ENCODE data around the gene PPM1D.

The PPM1D gene

GRCh38 chr17:60676758-60677307 is 76.8 kb downstream of the PPM1D start:
- no peaks in the 10 kb centered on the region for H3K9me3 ChIP-seq (ENCODE audit: control insufficient read depth, low read length)
- no peaks in the 10 kb centered on the region for H3K36me3 ChIP-seq (ENCODE audit: control insufficient read depth, insufficient read depth, low read length, severe bottlenecking)
- peak overlapping the region; percentile 96 for H3K9ac ChIP-seq (ENCODE audit: low read length)
- no peaks in the 10 kb centered on the region for H3K27me3 ChIP-seq (replicated peaks; ENCODE audit: control insufficient read depth, insufficient read depth, low read length)
- peak overlapping the region; percentile 99 for H3K4me3 ChIP-seq (ENCODE audit: low read length)
- DNase-seq (ENCODE audit: low read depth), result no peak
- H3K4me1 ChIP-seq (ENCODE audit: control insufficient read depth, insufficient read depth, low read length), result peaks cover 12% of the 10 kb centered on the region

GRCh38 chr17:60677308-60678117 is 77.5 kb downstream of the PPM1D start, which contains the start of gene BCAS3:
Gene BCAS3, plus strand, starts transcription at chr17:60677851.
- H3K27me3 ChIP-seq (replicated peaks; ENCODE audit: control insufficient read depth, insufficient read depth, low read length), result no peaks in the 10 kb centered on the region
- DNase-seq (ENCODE audit: low read depth), result peak; percentile 100
- peak within 1 kb of the TSS; percentile 99 for H3K4me3 ChIP-seq (ENCODE audit: low read length)

GRCh38 chr17:60678118-60678444 is 78.1 kb downstream of the PPM1D start:
- Histone ChIP-seq H3K9ac (ENCODE audit: low read length) (peak overlapping the region; percentile 96), H3K27me3 (replicated peaks; ENCODE audit: control insufficient read depth, insufficient read depth, low read length) (no peaks in the 10 kb centered on the region), H3K36me3 (ENCODE audit: control insufficient read depth, insufficient read depth, low read length, severe bottlenecking) (no peaks in the 10 kb centered on the region), H3K4me3 (ENCODE audit: low read length) (peak overlapping the region; percentile 99), H3K9me3 (ENCODE audit: control insufficient read depth, low read length) (no peaks in the 10 kb centered on the region), H3K4me1 (ENCODE audit: control insufficient read depth, insufficient read depth, low read length) (peaks cover 12% of the 10 kb centered on the region)
- DNase-seq (ENCODE audit: low read depth), result no peak

More at GRCh38 chr17:60677308-60678117, 77.5 kb downstream of the PPM1D start, which contains the start of gene BCAS3:
- H3K9me3 ChIP-seq (ENCODE audit: control insufficient read depth, low read length), result no peaks in the 10 kb centered on the region
- peaks cover 12% of the 10 kb centered on the region for H3K4me1 ChIP-seq (ENCODE audit: control insufficient read depth, insufficient read depth, low read length)
- peak within 1 kb of the TSS; percentile 96 for H3K9ac ChIP-seq (ENCODE audit: low read length)
- no peaks in the 10 kb centered on the region for H3K36me3 ChIP-seq (ENCODE audit: control insufficient read depth, insufficient read depth, low read length, severe bottlenecking)

GRCh38 chr17:60679287-60679686 is 79.3 kb downstream of the PPM1D start:
- Histone ChIP-seq H3K27me3 (replicated peaks; ENCODE audit: control insufficient read depth, insufficient read depth, low read length) (no peaks in the 10 kb centered on the region), H3K9me3 (ENCODE audit: control insufficient read depth, low read length) (no peaks in the 10 kb centered on the region), H3K9ac (ENCODE audit: low read length) (no peak overlapping the region), H3K4me1 (ENCODE audit: control insufficient read depth, insufficient read depth, low read length) (peaks cover 12% of the 10 kb centered on the region), H3K36me3 (ENCODE audit: control insufficient read depth, insufficient read depth, low read length, severe bottlenecking) (peaks cover 7% of the 10 kb centered on the region), H3K4me3 (ENCODE audit: low read length) (no peak overlapping the region)
- no peak for DNase-seq (ENCODE audit: low read depth)

- DNase-seq (ENCODE audit: low read depth), result no peak
- H3K9ac ChIP-seq (ENCODE audit: low read length), result no peak overlapping the region
- no peak overlapping the region for H3K4me3 ChIP-seq (ENCODE audit: low read length)
- H3K36me3 ChIP-seq (ENCODE audit: control insufficient read depth, insufficient read depth, low read length, severe bottlenecking), result peaks cover 14% of the 10 kb centered on the region
- H3K27me3 ChIP-seq (replicated peaks; ENCODE audit: control insufficient read depth, insufficient read depth, low read length), result no peaks in the 10 kb centered on the region
- H3K4me1 ChIP-seq (ENCODE audit: control insufficient read depth, insufficient read depth, low read length), result peaks cover 12% of the 10 kb centered on the region
- H3K9me3 ChIP-seq (ENCODE audit: control insufficient read depth, low read length), result no peaks in the 10 kb centered on the region
Observed at GRCh38 chr17:60680754-60681153, 80.8 kb downstream of the PPM1D start.

- Histone ChIP-seq H3K9ac (ENCODE audit: low read length) (no peak overlapping the region), H3K27me3 (replicated peaks; ENCODE audit: control insufficient read depth, insufficient read depth, low read length) (no peaks in the 10 kb centered on the region), H3K4me1 (ENCODE audit: control insufficient read depth, insufficient read depth, low read length) (no peaks in the 10 kb centered on the region), H3K4me3 (ENCODE audit: low read length) (no peak overlapping the region), H3K9me3 (ENCODE audit: control insufficient read depth, low read length) (no peaks in the 10 kb centered on the region), H3K36me3 (ENCODE audit: control insufficient read depth, insufficient read depth, low read length, severe bottlenecking) (peaks cover 38% of the 10 kb centered on the region)
- DNase-seq (ENCODE audit: low read depth), result no peak
Observed at GRCh38 chr17:60685437-60685836, 85.4 kb downstream of the PPM1D start.

- Histone ChIP-seq H3K4me3 (ENCODE audit: low read length) (no peak overlapping the region), H3K27me3 (replicated peaks; ENCODE audit: control insufficient read depth, insufficient read depth, low read length) (no peaks in the 10 kb centered on the region), H3K36me3 (ENCODE audit: control insufficient read depth, insufficient read depth, low read length, severe bottlenecking) (peaks cover 17% of the 10 kb centered on the region), H3K9me3 (ENCODE audit: control insufficient read depth, low read length) (no peaks in the 10 kb centered on the region), H3K4me1 (ENCODE audit: control insufficient read depth, insufficient read depth, low read length) (peaks cover 6% of the 10 kb centered on the region), H3K9ac (ENCODE audit: low read length) (no peak overlapping the region)
- no peak for DNase-seq (ENCODE audit: low read depth)
Observed at GRCh38 chr17:60695960-60696359, 96.0 kb downstream of the PPM1D start.

- no peak for DNase-seq (ENCODE audit: low read depth)
- H3K27me3 ChIP-seq (replicated peaks; ENCODE audit: control insufficient read depth, insufficient read depth, low read length), result no peaks in the 10 kb centered on the region
- H3K9me3 ChIP-seq (ENCODE audit: control insufficient read depth, low read length), result no peaks in the 10 kb centered on the region
- H3K9ac ChIP-seq (ENCODE audit: low read length), result no peak overlapping the region
- no peak overlapping the region for H3K4me3 ChIP-seq (ENCODE audit: low read length)
- H3K36me3 ChIP-seq (ENCODE audit: control insufficient read depth, insufficient read depth, low read length, severe bottlenecking), result peaks cover 12% of the 10 kb centered on the region
- peaks cover 6% of the 10 kb centered on the region for H3K4me1 ChIP-seq (ENCODE audit: control insufficient read depth, insufficient read depth, low read length)
Observed at GRCh38 chr17:60699090-60699489, 99.1 kb downstream of the PPM1D start.

GRCh38 chr17:60704170-60704569 is 104.2 kb downstream of the PPM1D start:
- no peak for DNase-seq (ENCODE audit: low read depth)

GRCh38 chr17:60712675-60713074 is 112.7 kb downstream of the PPM1D start:
- Histone ChIP-seq H3K27me3 (replicated peaks; ENCODE audit: control insufficient read depth, insufficient read depth, low read length) (no peaks in the 10 kb centered on the region), H3K9me3 (ENCODE audit: control insufficient read depth, low read length) (no peaks in the 10 kb centered on the region), H3K4me3 (ENCODE audit: low read length) (no peak overlapping the region), H3K36me3 (ENCODE audit: control insufficient read depth, insufficient read depth, low read length, severe bottlenecking) (peaks cover 13% of the 10 kb centered on the region), H3K4me1 (ENCODE audit: control insufficient read depth, insufficient read depth, low read length) (peaks cover 4% of the 10 kb centered on the region), H3K9ac (ENCODE audit: low read length) (no peak overlapping the region)
- no peak for DNase-seq (ENCODE audit: low read depth)

More at GRCh38 chr17:60704170-60704569, 104.2 kb downstream of the PPM1D start:
- Histone ChIP-seq H3K27me3 (replicated peaks; ENCODE audit: control insufficient read depth, insufficient read depth, low read length) (no peaks in the 10 kb centered on the region), H3K4me3 (ENCODE audit: low read length) (no peak overlapping the region), H3K9me3 (ENCODE audit: control insufficient read depth, low read length) (no peaks in the 10 kb centered on the region), H3K9ac (ENCODE audit: low read length) (no peak overlapping the region), H3K4me1 (ENCODE audit: control insufficient read depth, insufficient read depth, low read length) (no peaks in the 10 kb centered on the region), H3K36me3 (ENCODE audit: control insufficient read depth, insufficient read depth, low read length, severe bottlenecking) (peaks cover 9% of the 10 kb centered on the region)

- Histone ChIP-seq H3K4me1 (ENCODE audit: control insufficient read depth, insufficient read depth, low read length) (peaks cover 4% of the 10 kb centered on the region), H3K27me3 (replicated peaks; ENCODE audit: control insufficient read depth, insufficient read depth, low read length) (no peaks in the 10 kb centered on the region), H3K4me3 (ENCODE audit: low read length) (no peak overlapping the region), H3K9me3 (ENCODE audit: control insufficient read depth, low read length) (no peaks in the 10 kb centered on the region), H3K36me3 (ENCODE audit: control insufficient read depth, insufficient read depth, low read length, severe bottlenecking) (peaks cover 9% of the 10 kb centered on the region), H3K9ac (ENCODE audit: low read length) (no peak overlapping the region)
- DNase-seq (ENCODE audit: low read depth), result no peak
Observed at GRCh38 chr17:60713608-60714007, 113.6 kb downstream of the PPM1D start.

All from adipocyte (in vitro differentiated cells).